Naive B cell (primary cell): ENCODE measurements around the gene GORASP2. TPM values are rescaled to one million over a fixed set of nuclear protein-coding genes. Genes with fewer than 3 reads are reported as not detected.
"Not testable (repeated sequence)": the region's sequence is repeated elsewhere in the genome, so short reads cannot be mapped to it uniquely, and the experiment has no call there.

ENCODE experiments used
- ATAC-seq, 2 donors: fragments of 150-1000 bp; cut with Tn5 transposase; 2 replicates each; pipeline ENCODE4 v1.10.0; 2021; ENCODE audit warnings: low read depth in 2 of 2, mild to moderate bottlenecking in 2 of 2, moderate library complexity in 2 of 2
- DNase-seq: peaks from one replicate; pipeline ENCODE4 v3.0.0; 2022
- H3K27ac Mint-ChIP-seq, 6 donors: one replicate each; pipeline ENCODE4 v1.8.0; 2020 to 2022; ENCODE audit warnings: mild to moderate bottlenecking in 6 of 6, mixed read lengths in 6 of 6, moderate library complexity in 5 of 6, inconsistent platforms in 2 of 6
- H3K27me3 Mint-ChIP-seq, 3 donors: one replicate each; pipeline ENCODE4 v1.8.0; 2021 to 2022; ENCODE audit warnings: mixed read lengths in 3 of 3, mild to moderate bottlenecking in 1 of 3
- H3K36me3 Mint-ChIP-seq, 2 donors: one replicate each; pipeline ENCODE4 v1.8.0; 2020 to 2022; ENCODE audit warnings: mixed read lengths in 2 of 2, inconsistent platforms in 1 of 2, mild to moderate bottlenecking in 1 of 2
- H3K4me1 Mint-ChIP-seq, 3 donors: one replicate each; pipeline ENCODE4 v1.8.0; 2020 to 2022; ENCODE audit warnings: mixed read lengths in 3 of 3, inconsistent platforms in 1 of 3, mild to moderate bottlenecking in 1 of 3, moderate library complexity in 1 of 3
- H3K4me3 Mint-ChIP-seq, 8 donors: one replicate each; pipeline ENCODE4 v1.8.0; 2020 to 2022; ENCODE audit warnings: mild to moderate bottlenecking in 8 of 8, mixed read lengths in 8 of 8, moderate library complexity in 8 of 8, inconsistent platforms in 2 of 8
- H3K9me3 Mint-ChIP-seq, 7 donors: one replicate each; pipeline ENCODE4 v1.8.0; 2020 to 2022; ENCODE audit warnings: mixed read lengths in 7 of 7, mild to moderate bottlenecking in 5 of 7, inconsistent platforms in 2 of 7, moderate library complexity in 1 of 7
- polyA plus RNA-seq, 6 donors: library from polyadenylated mRNA; unstranded; fragments of 300-500 nt; fragmentation: Illumina TruSeq; gene quantifications; one replicate each; pipeline ENCODE4 v1.2.3, GENCODE V29; 2021; ENCODE audit warnings: low read depth in 6 of 6

GORASP2 gene
- polyA plus RNA-seq, 6 donors from 2014 or later: 51.7 to 93.6 (median 63.2) TPM

DNA sequence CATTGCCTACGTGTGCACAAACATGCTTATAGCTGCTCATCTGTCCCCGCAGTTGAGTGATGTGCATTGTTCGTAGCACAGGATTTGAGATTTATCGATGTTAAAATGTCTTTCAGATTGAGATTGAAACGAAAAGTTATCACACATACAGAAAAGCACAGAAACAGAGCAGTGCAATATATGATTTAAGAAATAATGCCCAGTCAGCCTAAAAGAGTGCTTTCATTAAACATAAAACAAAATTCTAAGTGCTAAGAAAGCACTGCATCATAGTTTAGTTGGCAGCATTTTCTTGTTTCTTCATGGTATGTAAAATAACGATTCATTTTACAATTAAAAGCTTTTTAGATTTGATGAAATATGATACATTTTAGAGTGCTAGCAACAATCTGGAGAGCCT is 31.9 kb upstream of the GORASP2 start:
- Mint-ChIP-seq H3K9me3 (no peaks in the 10 kb centered on the region), H3K4me3 (no peak overlapping the region), H3K27ac (no peak overlapping the region), H3K4me1 (no peaks in the 10 kb centered on the region), H3K27me3 (peaks cover 13 to 26% (median 19%) of the 10 kb centered on the region in 3 donors), H3K36me3 (no peaks in the 10 kb centered on the region)
- ATAC-seq: no peak
- DNase-seq: no peak

DNA sequence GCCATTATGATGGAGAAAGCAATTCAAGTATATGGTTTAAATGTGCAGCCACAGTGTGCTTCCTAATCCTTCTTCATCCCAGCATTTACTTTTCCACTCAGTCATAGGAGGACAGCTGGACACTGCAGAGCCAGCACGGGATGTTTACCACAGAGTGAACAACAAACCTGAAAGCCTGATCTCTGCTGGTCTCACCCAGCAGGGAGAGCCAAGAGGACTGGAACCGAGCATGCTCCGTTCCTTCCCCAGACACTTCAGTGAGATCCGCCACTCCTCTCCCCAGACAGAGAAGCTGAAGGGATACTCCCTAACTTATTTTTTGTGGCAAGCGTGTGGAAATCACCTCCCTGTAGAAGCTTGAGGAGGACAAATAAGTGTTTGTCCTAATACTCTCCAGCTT is 23.2 kb upstream of the GORASP2 start:
- no peak for DNase-seq
- Mint-ChIP-seq H3K9me3 (peaks cover 9 to 45% (median 28%) of the 10 kb centered on the region in 7 donors), H3K36me3 (peaks cover 8% of the 10 kb centered on the region in 2 donors), H3K4me1 (no peaks in the 10 kb centered on the region), H3K4me3 (no peak overlapping the region), H3K27ac (no peak overlapping the region), H3K27me3 (peaks cover 5 to 23% (median 6%) of the 10 kb centered on the region in 3 donors)
- ATAC-seq: no peak

DNA sequence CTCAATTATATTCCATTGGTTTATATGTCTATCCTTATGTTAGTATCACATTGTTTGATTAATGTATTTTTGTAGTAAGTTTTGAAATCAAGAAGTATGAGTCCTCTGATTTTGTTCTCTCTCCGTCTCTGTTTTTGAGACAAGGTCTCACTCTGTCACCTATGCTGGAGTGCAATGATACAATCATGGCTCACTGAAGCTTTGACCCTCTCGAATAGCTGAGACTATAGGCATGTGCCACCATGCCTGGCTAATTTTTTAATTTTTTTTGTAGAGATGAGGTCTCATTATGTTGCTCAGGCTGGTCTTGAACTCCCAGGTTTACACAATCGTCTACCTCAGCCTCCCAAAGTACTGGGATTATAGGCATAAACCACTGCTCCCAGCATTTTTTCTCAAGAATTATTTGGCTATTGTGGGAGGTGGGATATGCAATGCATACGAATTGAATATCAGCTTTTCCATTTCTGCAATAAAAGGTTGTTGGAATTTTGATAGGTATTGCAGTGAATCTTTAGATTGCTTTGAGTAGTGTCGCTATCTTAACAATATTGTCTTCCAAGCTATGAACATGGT is 17.7 kb upstream of the GORASP2 start:
- Mint-ChIP-seq H3K36me3 (peaks cover 27 to 37% of the 10 kb centered on the region in 2 donors), H3K27ac (no peak overlapping the region), H3K27me3 (peaks cover 0 to 17% (median 5%) of the 10 kb centered on the region in 3 donors), H3K4me1 (no peaks in the 10 kb centered on the region), H3K4me3 (no peak overlapping the region), H3K9me3 (peaks cover 26 to 85% (median 64%) of the 10 kb centered on the region in 7 donors)
- DNase-seq (no peak), ATAC-seq (no peak)

DNA sequence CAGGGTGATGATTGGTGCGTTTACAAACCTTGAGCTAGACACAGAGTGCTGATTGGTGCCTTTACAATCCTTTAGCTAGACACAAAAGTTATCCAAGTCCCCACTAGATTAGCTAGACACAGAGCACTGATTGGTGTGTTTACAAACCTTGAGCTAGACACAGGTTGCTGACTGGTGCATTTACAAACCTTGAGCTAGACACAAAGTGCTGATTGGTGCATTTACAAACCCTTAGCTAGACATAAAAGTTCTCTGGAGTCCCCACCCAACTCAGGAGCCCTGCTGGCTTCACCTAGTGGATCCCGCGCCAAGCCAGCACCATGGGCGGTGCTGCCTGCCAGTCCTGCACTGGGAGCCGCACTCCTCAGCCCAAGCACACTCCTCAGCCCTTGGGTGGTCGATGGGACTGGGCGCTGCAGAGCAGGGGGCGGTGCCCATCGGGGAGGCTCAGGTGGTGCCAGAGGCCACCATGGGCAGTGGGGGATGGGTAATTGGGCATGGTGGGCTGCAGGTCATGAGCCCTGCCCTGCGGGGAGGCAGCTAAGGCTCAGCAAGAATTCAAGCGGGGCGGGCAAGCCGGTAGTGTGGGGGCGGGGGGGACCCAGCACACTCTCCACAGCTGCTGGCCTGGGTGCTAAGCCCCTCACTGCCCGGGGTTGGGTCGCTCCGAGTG is 13.9 kb upstream of the GORASP2 start:
- not testable (repeated sequence) for ATAC-seq, H3K4me3 Mint-ChIP-seq, DNase-seq, H3K4me1 Mint-ChIP-seq, H3K27ac Mint-ChIP-seq
- Mint-ChIP-seq H3K9me3 (peaks cover 33 to 78% (median 64%) of the 10 kb centered on the region in 7 donors), H3K27me3 (peaks cover 0 to 11% (median 9%) of the 10 kb centered on the region in 3 donors), H3K36me3 (peaks cover 33 to 51% of the 10 kb centered on the region in 2 donors)

DNA sequence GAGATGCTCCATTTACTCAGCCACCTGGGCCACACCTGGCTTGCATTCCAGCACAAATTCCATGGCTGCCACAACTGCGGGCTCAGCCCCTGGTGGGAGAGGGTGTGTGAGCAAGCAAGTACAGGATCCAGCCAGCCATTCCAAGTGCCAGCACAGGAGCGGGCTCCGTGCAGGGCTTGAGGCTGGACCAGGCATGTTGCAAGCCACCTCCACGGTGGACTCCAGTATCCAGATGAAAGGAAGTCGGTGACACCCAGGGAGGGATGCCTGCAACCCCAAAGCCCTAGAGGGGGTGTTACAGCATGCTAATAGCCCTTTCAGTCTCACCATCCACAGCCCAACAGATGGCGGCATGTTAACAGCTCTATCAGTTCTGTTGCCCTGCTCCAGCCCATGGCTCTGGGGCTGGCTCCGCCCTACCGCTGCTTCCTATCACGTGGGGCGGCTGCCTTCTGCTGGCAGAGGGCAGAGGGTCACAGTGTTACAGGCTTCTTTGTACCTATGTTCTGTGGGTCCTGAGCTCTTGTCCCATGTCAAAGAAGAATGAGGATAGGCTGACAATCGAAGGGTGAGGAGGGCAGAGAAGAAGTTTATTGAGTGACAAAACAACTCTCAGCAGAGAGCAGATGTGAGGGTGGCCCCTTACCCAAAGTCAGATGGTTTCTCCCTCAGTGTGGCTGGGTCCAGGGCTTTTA is 11.7 kb upstream of the GORASP2 start:
- no peak overlapping the region for H3K27ac Mint-ChIP-seq
- no peak for ATAC-seq

DNA sequence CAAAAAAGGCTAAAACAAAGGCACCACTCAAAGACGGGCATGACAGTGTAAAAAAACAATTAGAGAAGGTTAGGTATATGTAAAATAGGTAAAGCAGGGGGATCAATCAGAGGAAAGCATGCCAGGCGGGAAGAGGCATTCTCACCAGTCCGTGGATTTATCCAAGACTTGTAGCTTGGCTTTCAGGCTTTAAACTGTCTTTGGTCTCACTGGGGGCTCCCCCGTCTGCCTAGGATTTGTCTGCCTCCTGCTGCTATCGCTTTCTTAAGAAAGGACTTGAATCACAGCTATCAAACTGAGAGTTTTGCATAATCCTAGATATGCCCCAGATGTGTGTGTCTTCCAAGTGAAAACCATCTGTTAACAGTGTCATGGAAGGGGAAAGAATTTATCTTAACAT is 11.1 kb upstream of the GORASP2 start:
- no peak for ATAC-seq
- H3K27me3 Mint-ChIP-seq: peaks cover 0 to 11% (median 9%) of the 10 kb centered on the region in 3 donors

More for the DNA sequence above, 11.7 kb upstream of the GORASP2 start:
- Mint-ChIP-seq H3K4me3 (no peak overlapping the region), H3K27me3 (peaks cover 0 to 11% (median 9%) of the 10 kb centered on the region in 3 donors), H3K36me3 (peaks cover 21 to 37% of the 10 kb centered on the region in 2 donors), H3K4me1 (no peaks in the 10 kb centered on the region), H3K9me3 (peaks cover 24 to 60% (median 44%) of the 10 kb centered on the region in 7 donors)
- no peak for DNase-seq

DNA sequence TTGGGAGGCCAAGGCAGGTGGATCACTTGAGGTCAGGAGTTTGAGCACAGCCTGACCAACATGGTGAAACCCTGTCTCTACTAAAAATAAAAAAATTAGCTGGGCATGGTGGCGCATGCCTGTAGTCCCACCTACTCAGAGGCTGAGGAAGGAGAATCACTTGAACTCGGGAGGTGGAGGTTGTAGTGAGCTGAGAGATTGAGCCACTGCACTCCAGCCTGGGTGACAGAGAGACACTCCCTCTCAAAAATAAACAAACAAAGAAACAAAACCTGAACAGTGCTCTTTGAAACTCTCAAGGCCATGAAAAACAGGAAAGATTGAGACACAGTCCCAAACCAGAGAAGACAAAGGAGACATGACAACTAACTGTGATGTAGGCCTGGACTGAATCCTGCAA is 7.2 kb upstream of the GORASP2 start:
- H3K27ac Mint-ChIP-seq: peak overlapping the region in 1 of 6 donors; percentile 24
- not testable (repeated sequence) for ATAC-seq, DNase-seq

More for the DNA sequence above, 11.1 kb upstream of the GORASP2 start:
- H3K9me3 Mint-ChIP-seq: peaks cover 23 to 54% (median 39%) of the 10 kb centered on the region in 7 donors
- H3K27ac Mint-ChIP-seq: no peak overlapping the region
- DNase-seq: no peak
- H3K4me3 Mint-ChIP-seq: no peak overlapping the region
- H3K4me1 Mint-ChIP-seq: peaks cover 0 to 2% (median 0%) of the 10 kb centered on the region in 3 donors
- peaks cover 18 to 32% of the 10 kb centered on the region in 2 donors for H3K36me3 Mint-ChIP-seq

DNA sequence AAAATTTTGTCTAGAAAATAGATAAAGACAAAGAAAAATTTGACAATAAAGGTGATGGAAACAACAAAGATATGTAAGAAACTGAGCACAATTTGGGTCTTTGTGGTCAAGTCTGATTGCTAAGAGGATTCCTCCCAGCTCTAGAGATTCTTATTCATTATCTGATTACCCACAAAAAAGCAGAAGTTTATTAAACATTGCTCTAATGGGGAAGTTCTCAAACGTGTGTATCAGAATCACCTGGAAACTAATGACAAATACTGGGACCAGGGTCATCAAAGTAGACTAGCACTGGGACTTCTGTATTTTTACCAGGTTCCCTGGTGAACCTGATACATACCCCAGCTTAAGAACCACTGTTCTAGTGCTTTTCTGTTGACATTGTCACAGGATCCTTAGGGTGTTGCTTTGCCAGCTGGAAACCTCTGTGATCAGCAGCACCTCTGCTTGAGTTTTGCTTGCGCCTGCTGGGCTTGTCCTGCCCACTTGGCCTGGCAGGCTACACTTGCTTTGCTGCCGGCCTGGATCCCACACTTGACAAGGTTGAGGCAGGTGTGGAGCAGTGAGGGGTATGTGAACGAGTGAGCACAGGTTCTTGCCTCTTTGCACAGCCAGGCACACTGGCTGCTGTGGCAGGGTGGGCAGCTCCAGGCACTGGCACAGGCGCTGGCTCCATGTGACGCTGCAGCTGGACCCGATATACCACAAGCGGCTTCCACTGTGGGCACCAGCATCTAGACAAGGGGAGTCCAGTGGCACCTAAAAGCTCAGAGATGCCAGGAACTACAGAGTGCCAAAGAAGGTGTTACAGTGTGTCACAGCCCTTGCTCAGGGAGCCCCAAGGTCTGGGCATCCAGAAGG is 6.2 kb upstream of the GORASP2 start:
- peaks cover 3 to 17% (median 12%) of the 10 kb centered on the region in 7 donors for H3K9me3 Mint-ChIP-seq
- ATAC-seq (peak; percentile 90 to 94), DNase-seq (peak; percentile 14)
- peaks cover 0 to 7% (median 0%) of the 10 kb centered on the region in 3 donors for H3K4me1 Mint-ChIP-seq
- peaks cover 2 to 6% of the 10 kb centered on the region in 2 donors for H3K36me3 Mint-ChIP-seq
- H3K27ac Mint-ChIP-seq: no peak overlapping the region
- peaks cover 0 to 3% (median 0%) of the 10 kb centered on the region in 3 donors for H3K27me3 Mint-ChIP-seq
- no peak overlapping the region for H3K4me3 Mint-ChIP-seq

More for the DNA sequence above, 7.2 kb upstream of the GORASP2 start:
- H3K27me3 Mint-ChIP-seq, H3K4me1 Mint-ChIP-seq: not testable (repeated sequence)
- Mint-ChIP-seq H3K36me3 (peaks cover 6 to 12% of the 10 kb centered on the region in 2 donors), H3K4me3 (peak overlapping the region in 1 of 8 donors; percentile 4), H3K9me3 (peaks cover 8 to 26% (median 18%) of the 10 kb centered on the region in 7 donors)

DNA sequence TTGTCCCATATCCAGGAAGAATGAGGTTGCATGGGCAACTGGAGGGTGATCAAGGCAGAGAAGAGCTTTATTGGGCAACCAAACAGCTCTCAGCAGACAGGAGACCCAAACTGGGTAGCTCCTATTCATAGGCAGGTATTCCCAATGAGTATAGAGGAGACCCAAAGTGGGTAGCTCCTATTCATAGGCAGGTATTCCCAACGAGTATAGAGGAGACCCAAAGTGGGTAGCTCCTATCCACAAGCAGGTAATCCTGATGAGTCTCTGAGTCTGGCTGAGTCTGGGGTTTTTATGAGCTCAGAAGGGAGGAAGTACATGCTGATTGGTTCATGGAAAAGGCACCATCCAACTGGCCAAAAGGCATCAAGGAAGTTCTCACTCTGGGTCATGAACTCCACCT is 5.3 kb upstream of the GORASP2 start:
- ATAC-seq: no peak
- H3K9me3 Mint-ChIP-seq: peaks cover 0 to 13% (median 5%) of the 10 kb centered on the region in 7 donors
- no peak for DNase-seq
- no peak overlapping the region for H3K4me3 Mint-ChIP-seq
- peaks cover 5 to 17% (median 6%) of the 10 kb centered on the region in 3 donors for H3K4me1 Mint-ChIP-seq
- peaks cover 0 to 3% (median 0%) of the 10 kb centered on the region in 3 donors for H3K27me3 Mint-ChIP-seq
- no peak overlapping the region for H3K27ac Mint-ChIP-seq
- H3K36me3 Mint-ChIP-seq: peaks cover 0 to 3% of the 10 kb centered on the region in 2 donors

DNA sequence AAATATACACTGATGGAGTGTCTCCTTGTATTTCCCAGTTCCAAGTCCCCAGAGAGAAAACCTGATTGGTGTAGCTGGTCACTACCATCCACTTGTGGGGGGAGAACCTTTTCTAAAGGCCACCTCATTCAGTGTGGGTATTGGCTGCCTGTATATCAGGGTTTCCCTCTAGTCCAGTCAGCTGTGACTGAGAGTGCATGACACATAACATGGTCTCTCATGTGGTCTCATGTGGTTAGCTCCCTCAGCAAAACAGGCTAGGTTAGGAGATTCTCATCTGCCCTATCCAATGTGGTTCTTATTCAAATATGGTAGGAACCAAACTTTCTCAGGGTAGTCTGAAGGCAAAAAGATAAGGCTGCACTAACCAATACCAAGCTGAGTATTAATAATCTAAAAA is 4.1 kb upstream of the GORASP2 start:
- ATAC-seq: no peak
- peaks cover 7 to 19% (median 10%) of the 10 kb centered on the region in 3 donors for H3K4me1 Mint-ChIP-seq
- H3K36me3 Mint-ChIP-seq: no peaks in the 10 kb centered on the region
- H3K27ac Mint-ChIP-seq: no peak overlapping the region
- no peak for DNase-seq
- peak overlapping the region in 1 of 8 donors; percentile 40 for H3K4me3 Mint-ChIP-seq
- H3K9me3 Mint-ChIP-seq: peaks cover 0 to 8% (median 2%) of the 10 kb centered on the region in 7 donors
- H3K27me3 Mint-ChIP-seq: no peaks in the 10 kb centered on the region

DNA sequence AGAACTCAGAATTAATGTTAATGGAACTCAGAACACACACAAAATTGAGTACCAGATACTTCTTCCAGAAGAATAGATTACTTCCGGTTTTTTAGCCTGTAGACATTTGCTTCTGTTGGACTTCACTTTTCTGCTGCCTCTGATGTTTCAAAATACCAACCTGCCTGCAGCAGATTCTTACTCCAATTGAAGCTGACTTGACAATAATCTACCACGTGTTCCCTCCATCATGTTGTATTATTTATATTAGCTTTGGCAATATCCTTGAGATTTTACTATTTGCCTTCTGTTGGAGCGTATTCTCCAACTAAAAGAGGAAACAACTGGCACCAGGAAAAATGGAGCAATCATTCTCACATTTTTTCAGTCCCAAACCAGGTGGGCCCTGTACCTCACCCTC is 3.1 kb upstream of the GORASP2 start:
- H3K4me3 Mint-ChIP-seq: no peak overlapping the region
- H3K9me3 Mint-ChIP-seq: peaks cover 0 to 7% (median 2%) of the 10 kb centered on the region in 7 donors
- no peaks in the 10 kb centered on the region for H3K27me3 Mint-ChIP-seq
- no peak for ATAC-seq
- DNase-seq: no peak
- no peaks in the 10 kb centered on the region for H3K36me3 Mint-ChIP-seq
- H3K4me1 Mint-ChIP-seq: peaks cover 15 to 29% (median 19%) of the 10 kb centered on the region in 3 donors
- no peak overlapping the region for H3K27ac Mint-ChIP-seq

DNA sequence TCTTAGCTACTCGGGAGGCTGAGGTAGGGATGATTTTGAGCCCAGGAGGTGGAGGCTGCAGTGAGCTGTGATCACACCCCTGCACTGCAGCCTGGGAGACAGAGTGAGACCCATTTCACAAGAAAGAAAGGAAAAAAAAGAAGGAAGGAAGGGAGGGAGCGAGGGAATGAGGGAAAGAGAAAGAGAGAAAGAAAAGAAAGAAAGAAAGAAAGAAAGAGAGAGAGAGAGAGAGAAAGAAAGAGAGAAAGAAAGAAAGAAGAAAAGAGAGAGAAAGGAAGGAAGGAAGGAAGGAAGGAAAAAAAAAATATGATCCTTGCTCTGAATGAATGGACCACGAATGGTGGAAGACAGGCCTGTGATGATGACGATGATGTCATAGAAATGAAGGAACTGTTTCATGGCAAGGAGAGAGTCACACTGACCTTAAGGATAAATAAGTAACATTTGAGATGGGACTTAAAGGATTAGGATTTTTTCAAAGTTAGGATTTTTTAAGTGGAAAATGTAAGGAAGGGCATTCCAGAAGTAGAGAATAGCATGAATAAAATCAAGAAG is 2.2 kb upstream of the GORASP2 start:
- Mint-ChIP-seq H3K27ac (peak overlapping the region in 4 of 6 donors; percentile 36 to 65 (median 46)), H3K4me3 (peak overlapping the region in 4 of 8 donors; percentile 6 to 77 (median 30)), H3K27me3 (no peaks in the 10 kb centered on the region), H3K4me1 (peaks cover 18 to 36% (median 25%) of the 10 kb centered on the region in 3 donors), H3K36me3 (no peaks in the 10 kb centered on the region), H3K9me3 (peaks cover 0 to 7% (median 0%) of the 10 kb centered on the region in 7 donors)
- no peak for ATAC-seq
- DNase-seq: no peak
